Panc1 (cell line): ENCODE results near the gene GRIN2A.

Experiments
- CTCF ChIP-seq: fragments of 450-650 bp; IDR thresholded peaks from 2 replicates; pipeline ENCODE4 v1.5.1; 2017; ENCODE audit warnings: mild to moderate bottlenecking
- POLR2AphosphoS5 ChIP-seq: IDR thresholded peaks from 2 replicates; pipeline ENCODE4 v1.6.1; 2012; ENCODE audit warnings: mild to moderate bottlenecking, low read depth, low read length, moderate library complexity
- REST ChIP-seq, 2 experiments: IDR thresholded peaks; 2 replicates each; pipeline ENCODE4 v1.6.1; 2011 to 2012; ENCODE audit warnings: low read depth in 2 of 2, control low read depth in 1 of 2, low read length in 1 of 2, mild to moderate bottlenecking in 1 of 2, moderate library complexity in 1 of 2; ENCODE audit not compliant: insufficient read depth in 1 of 2
- SIN3A ChIP-seq: IDR thresholded peaks from 2 replicates; pipeline ENCODE4 v1.6.1; 2012; ENCODE audit warnings: low read depth, mild to moderate bottlenecking, low read length, moderate library complexity, borderline replicate concordance; ENCODE audit not compliant: insufficient read depth
- TCF7L2 ChIP-seq: IDR thresholded peaks from 2 replicates; pipeline ENCODE4 v1.6.1; 2011; ENCODE audit warnings: mild to moderate bottlenecking, low read depth, low read length, inconsistent platforms

DNA sequence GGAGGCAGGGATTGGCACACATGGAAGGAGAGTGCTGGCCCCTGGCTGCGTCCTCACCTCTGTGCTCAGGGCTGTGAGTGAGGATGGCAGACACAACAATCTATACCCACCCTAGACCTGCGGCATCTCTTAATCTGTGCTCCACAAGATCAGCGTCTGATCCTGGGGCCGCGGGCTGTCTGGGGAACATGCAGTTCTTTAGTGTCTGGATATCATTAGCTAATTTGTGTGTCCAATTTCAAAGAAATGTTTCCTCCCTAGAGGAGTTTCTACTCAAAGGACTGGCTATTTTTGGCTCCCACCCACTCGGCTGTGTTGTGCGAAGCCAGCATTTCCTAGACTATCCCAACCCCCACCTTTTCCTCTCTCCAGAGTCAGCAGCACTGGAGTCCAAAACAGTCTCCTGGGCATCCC lies 93.8 kb downstream of the GRIN2A start:
- TF ChIP-seq POLR2AphosphoS5 (no peak), SIN3A (no peak), CTCF (no peak), REST (IDR thresholded peaks at IDR 0.05; ENCODE audit: insufficient read depth in 1 of 2, low read depth in 2 of 2, low read length in 1 of 2) (no peak), TCF7L2 (no peak)
